Measurements from ENCODE around the gene CDK12. TPM values are rescaled to one million over a fixed set of nuclear protein-coding genes. Genes with fewer than 3 reads are reported as not detected.

The CDK12 gene
- total RNA-seq, 1 experiment from 2014 or later = 51.2 TPM

- Histone ChIP-seq H2AFZ (ENCODE audit: low read depth, low read length, poor library complexity, severe bottlenecking) (no peak overlapping the region), H4K20me1 (ENCODE audit: insufficient read depth) (no peaks in the 10 kb centered on the region), H3K4me1 (ENCODE audit: control insufficient read depth in 1 of 2, insufficient read depth in 2 of 2, low read length in 2 of 2) (peaks cover 0 to 9% of the 10 kb centered on the region in 2 experiments; a peak in 2 of 4 replicates), H3K79me2 (ENCODE audit: insufficient read depth, low read length) (no peaks in the 10 kb centered on the region), H3K9me2 (ENCODE audit: insufficient read depth) (no peaks in the 10 kb centered on the region), H3K36me3 (ENCODE audit: control insufficient read depth in 1 of 2, insufficient read depth in 2 of 2, low read length in 2 of 2) (peaks cover 3 to 10% of the 10 kb centered on the region in 2 experiments; a peak in 2 of 4 replicates), H3K27me3 (ENCODE audit: insufficient read depth, low read length) (no peaks in the 10 kb centered on the region), H3K4me2 (ENCODE audit: low read length) (no peak overlapping the region), H3K9ac (ENCODE audit: low read length) (no peak overlapping the region), H3K9me3 (ENCODE audit: control insufficient read depth in 1 of 2, insufficient read depth in 1 of 2, low read depth in 1 of 2, low read length in 2 of 2) (no peaks in the 10 kb centered on the region), H3K27ac (ENCODE audit: low read depth, low read length) (no peak overlapping the region), H3K4me3 (replicated peaks in 1 of 2; ENCODE audit: low read depth in 1 of 2, low read length in 2 of 2) (no peak overlapping the region)
- ChIA-PET RAD21 (ENCODE audit: low non-redundant PET in 1 of 2, low total read pairs in 2 of 2, uncharacterized antibody in 2 of 2, unreplicated experiment in 2 of 2) (no interaction called here), CTCF (no interaction called here), POLR2A (no interaction called here)
- intact Hi-C loops (cut with micrococcal nuclease) = no loop called here
- no TSS peak for BruUV-seq (replicated peaks)
- ATAC-seq (no peak), DNase-seq (ENCODE audit: low read depth, low spot score) (no peak)
- TF ChIP-seq EZH2phosphoT487 (IDR thresholded peaks at IDR 0.05; ENCODE audit: borderline replicate concordance) = no peak
- TF ChIP-seq CEBPB (IDR thresholded peaks at IDR 0.05; ENCODE audit: low read depth) = no peak
- TF ChIP-seq ZFX (IDR thresholded peaks at IDR 0.05) = no peak
- TF ChIP-seq ZNF274 (IDR thresholded peaks at IDR 0.05; ENCODE audit: low read depth, low read length) = no peak
- no peak for TF ChIP-seq ELF1 (IDR thresholded peaks at IDR 0.05; ENCODE audit: borderline replicate concordance, low read depth)
Observed at GRCh38 chr17:39555368-39555767, 94.1 kb downstream of the CDK12 start.

- Histone ChIP-seq H4K20me1 (ENCODE audit: insufficient read depth) (no peaks in the 10 kb centered on the region), H3K9me2 (ENCODE audit: insufficient read depth) (no peaks in the 10 kb centered on the region), H3K79me2 (ENCODE audit: insufficient read depth, low read length) (no peaks in the 10 kb centered on the region), H3K27ac (ENCODE audit: low read depth, low read length) (no peak overlapping the region), H3K4me1 (ENCODE audit: control insufficient read depth in 1 of 2, insufficient read depth in 2 of 2, low read length in 2 of 2) (peaks cover 0 to 9% of the 10 kb centered on the region in 2 experiments; a peak in 2 of 4 replicates), H3K4me2 (ENCODE audit: low read length) (no peak overlapping the region), H3K36me3 (ENCODE audit: control insufficient read depth in 1 of 2, insufficient read depth in 2 of 2, low read length in 2 of 2) (peaks cover 3 to 5% of the 10 kb centered on the region in 2 experiments; a peak in 2 of 4 replicates), H2AFZ (ENCODE audit: low read depth, low read length, poor library complexity, severe bottlenecking) (no peak overlapping the region), H3K9me3 (ENCODE audit: control insufficient read depth in 1 of 2, insufficient read depth in 1 of 2, low read depth in 1 of 2, low read length in 2 of 2) (no peaks in the 10 kb centered on the region), H3K9ac (ENCODE audit: low read length) (no peak overlapping the region), H3K27me3 (ENCODE audit: insufficient read depth, low read length) (no peaks in the 10 kb centered on the region), H3K4me3 (replicated peaks in 1 of 2; ENCODE audit: low read depth in 1 of 2, low read length in 2 of 2) (no peak overlapping the region)
- no peak for ATAC-seq
- POLR2A ChIA-PET = no interaction called here
- CTCF ChIA-PET = no interaction called here
- RAD21 ChIA-PET (ENCODE audit: low non-redundant PET in 1 of 2, low total read pairs in 2 of 2, uncharacterized antibody in 2 of 2, unreplicated experiment in 2 of 2) = no interaction called here
- DNase-seq (ENCODE audit: low read depth, low spot score) = no peak
- intact Hi-C loops (cut with micrococcal nuclease) = no loop called here
- no TSS peak for BruUV-seq (replicated peaks)
- TF ChIP-seq SIN3A (IDR thresholded peaks at IDR 0.05; ENCODE audit: low read depth) (no peak), FOSL1 (IDR thresholded peaks at IDR 0.05; ENCODE audit: low read depth) (no peak), JUND (IDR thresholded peaks at IDR 0.05) (no peak), REST (IDR thresholded peaks at IDR 0.05; ENCODE audit: low read depth) (no peak), EZH2 (IDR thresholded peaks at IDR 0.05) (no peak), EZH2phosphoT487 (IDR thresholded peaks at IDR 0.05; ENCODE audit: borderline replicate concordance) (no peak), EGR1 (IDR thresholded peaks at IDR 0.05; ENCODE audit: low read depth) (no peak), CTCF (IDR thresholded peaks at IDR 0.05 in 2 of 3, conservative IDR thresholded peaks at IDR 0.05 in 1 of 3; ENCODE audit: borderline replicate concordance in 1 of 3, insufficient read depth in 1 of 3, low read depth in 2 of 3, low read length in 2 of 3) (no peak), SP1 (IDR thresholded peaks at IDR 0.05; ENCODE audit: low read depth) (no peak), TCF7L2 (IDR thresholded peaks at IDR 0.05; ENCODE audit: borderline replicate concordance, extremely low read depth, insufficient read depth, insufficient read length) (no peak), POLR2A (IDR thresholded peaks at IDR 0.05; ENCODE audit: borderline replicate concordance, extremely low read depth, insufficient read depth, insufficient read length) (no peak), YY1 (IDR thresholded peaks at IDR 0.05; ENCODE audit: extremely low read depth, insufficient replicate concordance, low read depth, low read length) (no peak), RAD21 (IDR thresholded peaks at IDR 0.05; ENCODE audit: low read depth) (no peak), POLR2AphosphoS5 (IDR thresholded peaks at IDR 0.05; ENCODE audit: low read depth, low read length) (no peak), ZFX (IDR thresholded peaks at IDR 0.05) (no peak), ELF1 (IDR thresholded peaks at IDR 0.05; ENCODE audit: borderline replicate concordance, low read depth) (no peak)
Observed at GRCh38 chr17:39556423-39556822, 95.1 kb downstream of the CDK12 start.
